ENCODE results near the gene ARAP1.
"Not testable (repeated sequence)": the region's sequence is repeated elsewhere in the genome, so short reads cannot be mapped to it uniquely, and the experiment has no call there.

The ARAP1 gene

GRCh38 chr11:72752088-72752914 is at the start of gene ARAP1:
Gene ARAP1 (minus strand): TSS chr11:72752408. CDS start chr11:72727128, 25,280 bp downstream.
- H3K4me1 Mint-ChIP-seq = peaks cover 50% of the 10 kb centered on the region
- H3K27ac Mint-ChIP-seq = peak within 1 kb of the TSS; percentile 86
- peaks cover 4% of the 10 kb centered on the region for H3K27me3 Mint-ChIP-seq
- H3K36me3 Mint-ChIP-seq = no peaks in the 10 kb centered on the region
- CTCF ChIA-PET = interaction anchor here (0.8 to 1.4 kb wide), 5 partner anchors 10 to 425 kb away, joined by 3 to 4 read pairs (median 3); no protein-coding TSS in a partner anchor
- H3K4me3 Mint-ChIP-seq = peak within 1 kb of the TSS; percentile 87
- DNase-seq = peak; percentile 87
- no peaks in the 10 kb centered on the region for H3K9me3 Mint-ChIP-seq

- no peaks in the 10 kb centered on the region for H3K27me3 Mint-ChIP-seq
- CTCF ChIA-PET = interaction anchor here (0.6 kb wide), 1 partner anchor 91 kb away, joined by 3 read pairs; no protein-coding TSS in a partner anchor
- peaks cover 4% of the 10 kb centered on the region for H3K4me1 Mint-ChIP-seq
- no peak overlapping the region for H3K4me3 Mint-ChIP-seq
- H3K9me3 Mint-ChIP-seq = no peaks in the 10 kb centered on the region
- H3K36me3 Mint-ChIP-seq = no peaks in the 10 kb centered on the region
- no peak overlapping the region for H3K27ac Mint-ChIP-seq
- no peak for DNase-seq
Observed at GRCh38 chr11:72799441-72799840, 47.2 kb upstream of the ARAP1 start.

DNA sequence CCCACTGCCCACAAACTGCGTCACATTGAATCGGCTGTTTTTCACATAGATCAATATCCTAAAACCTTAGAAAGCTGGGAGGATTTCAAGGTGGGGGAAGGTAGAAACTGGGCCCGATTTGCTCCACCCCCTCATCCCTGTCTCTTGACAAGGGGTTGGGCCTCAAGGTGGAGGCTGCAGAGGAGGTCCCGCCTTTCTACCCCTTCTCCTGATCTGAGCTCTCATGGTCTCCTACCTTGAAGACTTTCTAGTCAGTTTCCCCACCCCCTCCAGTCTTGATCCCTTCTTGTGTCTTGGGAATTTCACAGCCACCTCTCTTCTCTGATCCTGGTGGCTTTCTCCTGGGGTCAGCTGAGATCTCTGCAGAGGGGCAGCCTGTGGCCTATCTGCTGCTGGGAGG is 46.2 kb upstream of the ARAP1 start:
- Mint-ChIP-seq H3K27me3 (no peaks in the 10 kb centered on the region), H3K4me3 (no peak overlapping the region), H3K9me3 (no peaks in the 10 kb centered on the region), H3K27ac (no peak overlapping the region), H3K4me1 (peaks cover 15% of the 10 kb centered on the region), H3K36me3 (no peaks in the 10 kb centered on the region)
- CTCF ChIA-PET = interaction anchor here (1.2 kb wide), 1 partner anchor 15 kb away, joined by 3 read pairs; no protein-coding TSS in a partner anchor
- no peak for DNase-seq

- Mint-ChIP-seq H3K27ac (peak within 1 kb of the TSS; percentile 98), H3K27me3 (no peaks in the 10 kb centered on the region), H3K36me3 (no peaks in the 10 kb centered on the region), H3K4me3 (peak within 1 kb of the TSS; percentile 96), H3K4me1 (peaks cover 27% of the 10 kb centered on the region), H3K9me3 (no peaks in the 10 kb centered on the region)
- DNase-seq = peak; percentile 95
- CTCF ChIA-PET = interaction anchor here (0.7 to 3.6 kb wide), 28 partner anchors 9 to 373 kb away, joined by 3 to 102 read pairs (median 4); partner anchors contain the start of genes ATG16L2 and FCHSD2
Observed at GRCh38 chr11:72793425-72794367, 41.5 kb upstream of the ARAP1 start, which contains the start of gene STARD10. Gene STARD10 (minus strand): TSS chr11:72794047. CDS start chr11:72781181, 12,866 bp downstream.

- Mint-ChIP-seq H3K36me3 (no peaks in the 10 kb centered on the region), H3K27me3 (no peaks in the 10 kb centered on the region), H3K9me3 (no peaks in the 10 kb centered on the region), H3K4me3 (peak overlapping the region; percentile 96), H3K4me1 (peaks cover 29% of the 10 kb centered on the region), H3K27ac (peak overlapping the region; percentile 98)
- CTCF ChIA-PET = interaction anchor here (0.7 to 3.6 kb wide), 21 partner anchors 9 to 373 kb away, joined by 3 to 102 read pairs (median 4); partner anchors contain the start of genes ATG16L2 and FCHSD2
- DNase-seq = no peak
Observed at GRCh38 chr11:72793076-72793424, 40.8 kb upstream of the ARAP1 start.

GRCh38 chr11:72792437-72793021 is 40.3 kb upstream of the ARAP1 start:
- Mint-ChIP-seq H3K4me3 (no peak overlapping the region), H3K9me3 (no peaks in the 10 kb centered on the region), H3K36me3 (no peaks in the 10 kb centered on the region), H3K27ac (peak overlapping the region; percentile 98), H3K27me3 (no peaks in the 10 kb centered on the region), H3K4me1 (peaks cover 35% of the 10 kb centered on the region)
- CTCF ChIA-PET = interaction anchor here (0.7 to 3.6 kb wide), 19 partner anchors 10 to 374 kb away, joined by 3 to 102 read pairs (median 4); partner anchors contain the start of genes ATG16L2 and FCHSD2
- DNase-seq = no peak

DNA sequence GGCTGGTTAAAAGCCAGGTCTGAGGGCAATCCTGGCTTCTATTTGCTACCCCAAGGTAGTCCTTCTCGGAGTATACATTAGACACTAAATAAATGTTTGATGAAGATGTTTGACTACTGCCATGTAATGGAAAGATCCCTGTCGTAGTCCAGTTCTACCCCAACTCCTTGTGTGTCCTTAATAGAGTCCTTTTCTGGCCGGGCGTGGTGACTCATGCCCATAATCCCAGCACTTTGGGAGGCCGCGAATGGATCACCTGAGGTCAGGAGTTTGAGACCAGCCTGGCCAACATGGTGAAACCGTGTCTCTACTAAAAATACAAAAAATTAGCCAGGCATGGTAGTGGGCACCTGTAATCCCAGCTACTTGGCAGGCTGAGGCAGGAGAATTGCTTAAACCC is 39.0 kb upstream of the ARAP1 start:
- Mint-ChIP-seq H3K27ac (peak overlapping the region; percentile 0), H3K4me1 (peaks cover 39% of the 10 kb centered on the region)
- H3K9me3 Mint-ChIP-seq, H3K36me3 Mint-ChIP-seq, H3K4me3 Mint-ChIP-seq, CTCF ChIA-PET, H3K27me3 Mint-ChIP-seq, DNase-seq: not testable (repeated sequence)

GRCh38 chr11:72789493-72790131 is 37.4 kb upstream of the ARAP1 start:
- Mint-ChIP-seq H3K4me1 (peaks cover 36% of the 10 kb centered on the region), H3K27ac (no peak overlapping the region), H3K27me3 (peaks cover 4% of the 10 kb centered on the region), H3K36me3 (no peaks in the 10 kb centered on the region), H3K4me3 (no peak overlapping the region), H3K9me3 (no peaks in the 10 kb centered on the region)
- no peak for DNase-seq
- CTCF ChIA-PET = interaction anchor here (0.8 to 3.5 kb wide), 3 partner anchors 24 to 64 kb away, joined by 3 to 20 read pairs (median 3); no protein-coding TSS in a partner anchor

GRCh38 chr11:72788241-72788640 is 36.0 kb upstream of the ARAP1 start:
- CTCF ChIA-PET = interaction anchor here (1.0 to 3.5 kb wide), 2 partner anchors 13 to 62 kb away, joined by 4 to 20 read pairs; no protein-coding TSS in a partner anchor
- DNase-seq = no peak
- H3K36me3 Mint-ChIP-seq = no peaks in the 10 kb centered on the region
- no peak overlapping the region for H3K27ac Mint-ChIP-seq
- H3K4me3 Mint-ChIP-seq = no peak overlapping the region
- H3K4me1 Mint-ChIP-seq = peaks cover 22% of the 10 kb centered on the region
- H3K9me3 Mint-ChIP-seq = no peaks in the 10 kb centered on the region
- peaks cover 11% of the 10 kb centered on the region for H3K27me3 Mint-ChIP-seq

GRCh38 chr11:72787216-72788104 is 35.3 kb upstream of the ARAP1 start:
- no peak overlapping the region for H3K27ac Mint-ChIP-seq
- H3K4me1 Mint-ChIP-seq = peaks cover 19% of the 10 kb centered on the region
- peaks cover 19% of the 10 kb centered on the region for H3K27me3 Mint-ChIP-seq
- H3K4me3 Mint-ChIP-seq = no peak overlapping the region
- CTCF ChIA-PET = interaction anchor here (1.1 to 3.5 kb wide), 3 partner anchors 62 to 64 kb away, joined by 4 to 20 read pairs (median 4); no protein-coding TSS in a partner anchor
- no peaks in the 10 kb centered on the region for H3K9me3 Mint-ChIP-seq
- DNase-seq = no peak
- no peaks in the 10 kb centered on the region for H3K36me3 Mint-ChIP-seq

DNA sequence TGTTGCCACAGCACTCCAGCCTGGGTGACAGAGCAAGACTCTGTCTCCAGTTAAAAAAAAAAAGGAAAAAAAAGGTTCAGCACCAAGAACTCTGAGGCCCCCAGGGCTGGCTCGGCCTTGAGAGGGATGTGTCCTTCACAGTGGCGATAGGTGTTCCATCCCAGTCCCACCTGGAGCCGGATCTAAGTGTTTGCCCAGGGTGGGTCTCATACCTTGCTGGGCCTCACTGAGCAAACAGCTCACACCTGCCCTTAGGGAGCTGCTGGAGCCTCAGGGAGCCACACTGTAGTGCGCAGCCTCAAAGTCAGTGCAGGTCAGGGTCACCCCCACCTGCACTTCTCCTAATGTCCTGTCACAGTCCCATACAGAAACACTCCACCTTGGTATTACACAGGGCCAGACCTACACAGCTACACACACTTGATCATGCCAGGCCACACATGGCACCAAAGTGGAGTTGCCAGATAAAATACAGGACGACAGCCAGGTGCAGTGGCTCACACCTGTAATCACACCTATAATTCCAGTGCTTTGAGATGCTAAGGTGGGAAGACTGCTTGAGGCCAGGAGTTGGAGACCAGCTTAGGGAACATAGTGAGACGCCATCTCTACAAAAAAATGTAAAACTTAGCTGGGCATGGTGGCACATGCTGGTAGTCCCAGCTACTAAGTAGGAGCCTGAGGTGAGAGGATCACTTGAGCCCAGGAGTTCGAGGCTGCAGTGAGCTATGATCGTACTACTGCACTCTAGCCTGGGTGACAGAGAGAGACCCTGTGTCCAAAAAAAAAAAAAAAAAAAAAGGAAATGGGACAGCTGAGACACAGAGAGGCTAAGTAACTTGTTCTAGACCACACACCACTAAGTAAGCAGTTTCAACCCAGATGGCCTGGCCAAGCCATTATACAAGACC is 34.4 kb upstream of the ARAP1 start:
- Mint-ChIP-seq H3K4me3 (no peak overlapping the region), H3K36me3 (no peaks in the 10 kb centered on the region), H3K27me3 (peaks cover 26% of the 10 kb centered on the region), H3K4me1 (peaks cover 23% of the 10 kb centered on the region), H3K27ac (no peak overlapping the region), H3K9me3 (no peaks in the 10 kb centered on the region)
- no peak for DNase-seq
- CTCF ChIA-PET = interaction anchor here (0.6 to 1.4 kb wide), 3 partner anchors 37 to 63 kb away, joined by 3 to 4 read pairs (median 4); no protein-coding TSS in a partner anchor

Measured in activated naive CD4-positive, alpha-beta T cell treated with anti-CD3 and anti-CD28 coated beads, Interleukin-2, amount 10 ng/mL, durations not matched to agents 7 days and 5 days (primary cell).